Activated CD4-positive, CD25-positive, alpha-beta regulatory T cell treated with anti-CD3 and anti-CD28 coated beads, Interleukin-2, amount 50 U/mL, for 16 hours (primary cell): ENCODE measurements around the gene TSPOAP1.
"Not testable (repeated sequence)": the region's sequence is repeated elsewhere in the genome, so short reads cannot be mapped to it uniquely, and the experiment has no call there.

Experiments used
- DNase-seq: peaks from one replicate; pipeline ENCODE4 v3.0.0-alpha.2; 2020; ENCODE audit warnings: low read depth, low spot score

The TSPOAP1 gene

GRCh38 chr17:58360296-58361063 is 31.9 kb upstream of the TSPOAP1 start:
- no peak for DNase-seq

GRCh38 chr17:58358408-58359172 is 30.0 kb upstream of the TSPOAP1 start:
- DNase-seq, result no peak

- DNase-seq, result no peak
These were observed 29.0 kb upstream of the TSPOAP1 start for GRCh38 chr17:58357312-58358297.

GRCh38 chr17:58356231-58356630 is 27.6 kb upstream of the TSPOAP1 start:
- DNase-seq, result no peak

DNA sequence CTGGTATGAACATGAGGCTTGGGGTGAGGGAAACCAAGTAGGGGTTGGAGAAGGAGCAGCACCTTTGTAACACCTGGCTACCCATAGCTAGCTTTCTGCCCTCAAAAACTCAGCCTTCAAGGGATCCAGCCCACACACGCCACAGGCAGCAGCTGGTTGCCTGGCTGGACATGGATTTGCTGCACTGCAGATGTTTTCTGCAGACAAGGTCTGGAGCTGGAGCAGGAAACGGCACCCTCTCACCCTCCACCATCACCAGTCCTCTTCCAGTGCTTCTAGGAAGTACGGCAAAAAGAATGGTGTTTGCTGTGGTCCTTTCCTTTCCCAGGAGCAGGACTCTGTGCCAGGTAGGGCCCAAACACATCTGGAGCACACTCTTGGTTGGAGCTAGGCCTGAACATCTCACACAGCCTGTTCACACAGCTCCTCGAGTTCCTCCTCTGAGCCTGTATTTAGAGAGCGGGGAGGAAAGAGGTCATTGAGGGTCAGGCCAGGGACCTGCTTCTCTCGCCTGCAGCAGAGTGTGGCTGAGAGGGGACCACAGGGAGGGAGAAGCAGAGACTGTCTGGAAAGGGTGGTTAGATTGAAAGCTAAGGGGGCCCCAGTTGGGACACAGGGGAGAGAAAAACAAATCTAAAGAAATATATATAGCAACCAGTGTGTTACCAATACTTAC is 26.1 kb upstream of the TSPOAP1 start:
- DNase-seq, result no peak

- no peak for DNase-seq
These were observed 24.8 kb upstream of the TSPOAP1 start for GRCh38 chr17:58353389-58353825.

GRCh38 chr17:58352596-58353388 is 24.2 kb upstream of the TSPOAP1 start:
- DNase-seq, result no peak

DNA sequence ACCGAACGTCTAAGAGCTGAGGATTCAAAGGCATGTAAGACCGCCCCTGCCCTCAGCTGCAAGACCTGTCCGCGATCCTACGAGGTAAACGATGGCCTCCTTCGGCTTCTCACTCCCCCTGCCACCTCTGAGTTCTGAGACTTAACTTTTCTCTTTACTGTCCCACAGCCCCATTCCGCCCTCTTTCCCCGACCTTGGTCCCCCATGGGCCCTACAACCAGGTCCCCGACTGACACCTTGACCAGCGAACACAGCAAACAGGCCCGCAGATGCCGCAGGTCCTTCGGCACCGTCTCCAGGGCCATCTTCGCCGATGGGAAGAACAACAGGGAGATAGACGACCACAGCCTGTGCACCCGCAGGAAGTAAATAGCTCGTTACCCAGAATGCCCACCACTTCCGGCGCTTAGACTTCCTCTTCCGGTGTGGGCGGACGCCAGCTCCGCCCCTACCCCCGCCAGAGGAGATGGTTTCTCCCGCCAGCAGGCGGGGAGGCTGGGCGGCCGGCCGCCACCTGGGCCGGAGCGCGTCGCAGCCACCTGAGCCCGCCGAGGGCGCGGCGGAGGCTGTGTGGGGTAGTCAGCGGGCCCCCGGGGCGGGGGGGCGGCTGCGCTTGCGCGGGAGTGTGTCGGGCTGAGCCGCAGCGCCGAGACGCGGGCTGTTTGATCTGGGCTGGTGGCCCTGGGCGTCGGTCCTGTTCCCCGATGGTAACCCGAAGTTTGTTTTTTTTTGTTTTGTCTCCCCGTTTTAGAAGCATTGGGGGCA is 23.4 kb upstream of the TSPOAP1 start, which contains the start of gene SUPT4H1:
TSS of gene SUPT4H1 (minus strand) at position 371 of the 765 bp plus-strand sequence. CDS start at position 305, 66 bp downstream.
- DNase-seq, result peak; percentile 86

- no peak for DNase-seq
These were observed 22.6 kb upstream of the TSPOAP1 start for GRCh38 chr17:58351182-58351581.

DNA sequence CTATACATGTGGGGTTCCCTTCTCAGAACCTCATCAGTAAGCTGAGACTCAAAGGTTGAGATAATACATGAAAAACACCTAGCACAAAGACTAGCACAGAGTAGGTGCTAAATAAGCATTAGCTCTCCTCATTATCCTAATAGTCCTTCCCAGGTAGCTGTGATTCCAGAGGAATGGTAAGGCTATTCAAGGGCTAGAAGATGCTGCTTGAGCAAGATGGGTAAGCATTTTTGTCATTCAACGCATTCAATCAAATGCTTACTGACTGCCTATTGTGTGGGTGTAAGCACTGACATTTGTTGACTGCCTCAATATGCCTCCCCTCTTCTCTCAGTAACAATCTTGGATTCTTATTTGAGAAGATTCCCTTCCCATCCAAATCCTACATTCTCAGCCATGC is 19.4 kb upstream of the TSPOAP1 start:
- DNase-seq, result no peak

GRCh38 chr17:58345500-58345899 is 16.9 kb upstream of the TSPOAP1 start:
- no peak for DNase-seq

GRCh38 chr17:58344791-58345157 is 16.2 kb upstream of the TSPOAP1 start:
- DNase-seq, result no peak

GRCh38 chr17:58344047-58344790 is 15.6 kb upstream of the TSPOAP1 start:
- peak; percentile 74 for DNase-seq

GRCh38 chr17:58343131-58343530 is 14.5 kb upstream of the TSPOAP1 start:
- DNase-seq, result no peak

- DNase-seq, result no peak
These were observed 13.4 kb upstream of the TSPOAP1 start for GRCh38 chr17:58341861-58342475.

DNA sequence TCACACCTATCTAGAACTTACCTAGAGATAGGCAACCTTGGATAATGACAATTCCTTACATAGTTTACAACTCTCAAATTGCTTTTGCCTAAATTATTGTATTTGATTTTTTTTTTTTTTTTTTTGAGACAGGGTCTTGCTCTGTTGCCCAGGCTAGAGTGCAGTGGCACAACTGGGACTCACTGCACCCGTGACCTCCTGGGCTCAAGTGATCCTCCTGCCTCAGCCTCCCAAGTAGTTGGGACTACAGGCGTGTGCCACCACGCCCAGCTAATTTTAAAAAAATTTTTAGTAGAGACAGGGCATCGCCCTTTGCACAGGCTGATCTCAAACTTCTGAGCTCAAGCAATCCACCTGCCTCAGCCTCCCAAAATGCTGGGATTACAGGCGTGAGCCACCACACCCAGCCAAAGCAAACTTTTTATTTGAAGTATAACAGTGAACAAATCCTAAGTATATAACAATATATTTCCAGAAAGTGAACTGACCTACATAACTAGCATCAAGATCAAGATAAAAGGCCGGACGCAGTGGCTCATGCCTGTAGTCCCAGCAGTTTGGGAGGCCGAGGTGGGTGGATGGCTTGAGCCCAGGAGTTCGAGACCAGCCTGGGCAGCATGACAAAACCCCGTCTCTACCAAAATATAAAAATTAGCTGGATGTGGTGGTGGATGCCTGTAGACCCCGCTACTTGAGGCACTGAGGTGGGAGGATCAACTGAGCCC is 12.7 kb upstream of the TSPOAP1 start:
- DNase-seq, result not testable (repeated sequence)

DNA sequence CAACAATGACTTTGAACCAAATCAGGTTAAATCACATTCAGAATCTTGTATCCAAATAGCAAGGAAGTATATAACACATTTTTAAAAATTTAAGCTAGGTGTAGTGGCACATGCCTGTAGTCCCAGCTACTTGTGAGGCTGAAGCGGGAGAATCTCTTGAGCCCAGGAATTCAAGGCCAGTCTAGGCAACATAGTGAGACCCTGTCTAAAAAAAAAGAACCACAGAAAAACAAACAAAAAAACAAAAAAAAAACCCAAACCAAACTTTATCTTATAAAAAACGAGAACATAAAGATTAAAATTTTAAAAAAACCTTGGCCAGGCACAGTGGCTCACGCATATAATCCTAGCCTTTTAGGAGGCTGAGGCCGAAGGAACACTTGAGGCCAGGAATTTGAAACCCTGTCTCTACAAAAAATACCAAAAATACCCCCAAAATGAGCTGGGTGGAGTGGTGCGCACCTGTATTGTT is 11.8 kb upstream of the TSPOAP1 start:
- no peak for DNase-seq
